ENCODE data around the gene EIF4G3.
"Not testable (repeated sequence)": the region's sequence is repeated elsewhere in the genome, so short reads cannot be mapped to it uniquely, and the experiment has no call there.

The EIF4G3 gene

DNA sequence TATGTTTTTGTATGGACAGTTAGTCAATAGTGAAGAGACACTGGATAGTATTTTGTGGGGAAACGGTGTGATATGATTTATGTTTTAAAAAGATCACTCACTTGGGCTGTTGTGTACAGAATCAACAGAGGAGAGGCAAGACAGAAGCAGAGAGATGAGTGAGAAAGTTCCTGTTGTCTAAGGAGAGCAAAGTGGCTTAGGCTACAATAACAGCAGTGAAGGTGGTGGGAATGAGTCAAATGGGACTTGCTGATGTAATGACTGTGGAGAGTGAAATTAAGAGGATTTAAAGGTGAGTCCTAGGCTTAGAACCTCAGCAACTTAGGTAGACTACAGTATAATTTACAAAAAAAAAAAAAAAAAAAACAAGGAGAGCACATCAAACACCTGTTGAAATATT, 220.4 kb downstream of the EIF4G3 start:
- no peak for DNase-seq (ENCODE audit: low read depth in 3 of 3, low spot score in 1 of 3)

- no peak for DNase-seq (ENCODE audit: low read depth in 3 of 3, low spot score in 1 of 3)
Observed at GRCh38 chr1:20950679-20951078, 226.0 kb downstream of the EIF4G3 start.

DNA sequence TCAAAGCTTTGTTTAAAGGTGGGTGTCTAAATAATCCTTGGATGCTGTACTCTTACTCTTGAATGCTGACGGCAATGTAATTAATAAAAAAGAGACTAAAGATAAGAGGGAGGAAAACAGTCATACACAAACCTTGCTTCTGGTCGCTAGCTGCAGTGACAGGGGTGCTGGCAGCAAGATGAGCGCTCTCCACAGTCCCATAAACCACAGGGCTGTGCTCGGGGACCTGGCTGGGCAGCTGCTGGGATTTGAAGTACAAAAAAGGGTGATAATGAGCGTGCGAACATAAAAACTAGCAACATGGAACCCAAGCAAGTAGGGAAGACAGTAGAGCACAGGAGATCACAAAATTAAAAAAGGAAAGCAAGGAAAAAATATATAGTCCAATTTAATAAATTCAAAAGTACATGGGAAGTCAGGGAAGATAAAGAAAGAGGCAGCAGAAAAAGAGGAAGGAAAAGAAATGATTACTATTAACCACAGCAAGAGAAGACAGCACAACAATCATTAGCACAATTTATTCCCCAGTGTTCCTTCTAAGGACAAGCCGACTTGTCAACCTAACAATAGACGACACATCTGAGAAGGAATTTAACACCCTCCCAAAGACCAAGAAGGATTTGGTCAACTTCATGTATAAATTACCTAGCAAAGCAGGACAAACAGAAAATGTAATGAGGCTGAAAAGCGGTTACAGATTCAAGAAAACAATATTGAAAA, 226.7 kb downstream of the EIF4G3 start:
- no peak for DNase-seq (ENCODE audit: low read depth in 3 of 3, low spot score in 1 of 3)

DNA sequence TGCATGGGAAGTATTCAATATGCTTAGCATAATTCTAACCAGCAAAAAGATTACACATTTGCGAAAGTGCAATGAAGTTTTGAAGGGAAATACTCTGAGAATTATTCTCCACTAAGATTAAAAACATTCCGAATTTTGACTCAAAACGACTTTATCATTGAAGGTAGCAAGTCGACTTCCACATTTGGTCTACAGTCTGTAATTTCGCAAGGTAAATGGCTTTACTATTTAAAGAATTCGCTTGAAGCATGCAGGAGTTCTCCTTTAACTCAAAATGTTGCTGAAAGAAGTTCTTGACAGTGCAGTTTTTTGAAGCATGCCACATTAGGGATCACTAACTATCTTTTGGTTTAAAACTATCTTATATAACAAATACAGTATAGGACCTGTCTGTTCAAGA, 228.6 kb downstream of the EIF4G3 start:
- DNase-seq (ENCODE audit: low read depth in 3 of 3, low spot score in 1 of 3): no peak

DNA sequence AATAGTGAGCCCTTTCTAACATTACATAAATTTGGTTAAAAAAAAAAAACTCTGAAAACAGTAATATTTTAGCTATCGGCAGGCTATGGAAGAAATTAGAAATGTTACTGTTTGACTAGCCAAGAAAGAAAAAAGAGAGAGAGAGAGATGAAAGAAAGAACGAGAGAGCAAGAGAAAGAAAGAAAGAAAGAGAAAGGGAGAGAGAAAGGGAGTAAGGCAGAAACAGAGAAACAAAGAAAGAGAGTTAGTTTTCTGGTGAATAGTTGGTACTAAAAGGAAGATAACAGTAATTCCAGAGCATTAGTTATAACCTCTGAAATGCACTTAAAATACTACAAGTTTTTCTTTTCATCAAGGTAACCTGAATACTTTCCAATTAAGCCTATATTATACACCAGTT, 229.3 kb downstream of the EIF4G3 start:
- DNase-seq (ENCODE audit: low read depth in 3 of 3, low spot score in 1 of 3): no peak

GRCh38 chr1:20936621-20937020, 240.1 kb downstream of the EIF4G3 start:
- DNase-seq (ENCODE audit: low read depth in 3 of 3, low spot score in 1 of 3): no peak

GRCh38 chr1:20936216-20936615, 240.5 kb downstream of the EIF4G3 start:
- no peak for DNase-seq (ENCODE audit: low read depth in 3 of 3, low spot score in 1 of 3)

GRCh38 chr1:20935717-20936116, 241.0 kb downstream of the EIF4G3 start:
- DNase-seq (ENCODE audit: low read depth in 3 of 3, low spot score in 1 of 3): no peak

- DNase-seq (ENCODE audit: low read depth in 3 of 3, low spot score in 1 of 3): no peak
Observed at GRCh38 chr1:20932437-20932977, 244.2 kb downstream of the EIF4G3 start.

- DNase-seq (ENCODE audit: low read depth in 3 of 3, low spot score in 1 of 3): no peak
Observed at GRCh38 chr1:20931930-20932436, 244.7 kb downstream of the EIF4G3 start.

- DNase-seq (ENCODE audit: low read depth in 3 of 3, low spot score in 1 of 3): no peak
Observed at GRCh38 chr1:20930427-20930826, 246.3 kb downstream of the EIF4G3 start.

- DNase-seq (ENCODE audit: low read depth in 3 of 3, low spot score in 1 of 3): no peak
Observed at GRCh38 chr1:20928146-20928545, 248.6 kb downstream of the EIF4G3 start.

GRCh38 chr1:20921285-20921684, 255.4 kb downstream of the EIF4G3 start:
- DNase-seq (ENCODE audit: low read depth in 3 of 3, low spot score in 1 of 3): no peak

- no peak for DNase-seq (ENCODE audit: low read depth in 3 of 3, low spot score in 1 of 3)
Observed at GRCh38 chr1:20913242-20913641, 263.5 kb downstream of the EIF4G3 start.

- not testable (repeated sequence) for DNase-seq (ENCODE audit: low read depth in 3 of 3, low spot score in 1 of 3)
Observed at GRCh38 chr1:20907526-20907925, 269.2 kb downstream of the EIF4G3 start.

DNA sequence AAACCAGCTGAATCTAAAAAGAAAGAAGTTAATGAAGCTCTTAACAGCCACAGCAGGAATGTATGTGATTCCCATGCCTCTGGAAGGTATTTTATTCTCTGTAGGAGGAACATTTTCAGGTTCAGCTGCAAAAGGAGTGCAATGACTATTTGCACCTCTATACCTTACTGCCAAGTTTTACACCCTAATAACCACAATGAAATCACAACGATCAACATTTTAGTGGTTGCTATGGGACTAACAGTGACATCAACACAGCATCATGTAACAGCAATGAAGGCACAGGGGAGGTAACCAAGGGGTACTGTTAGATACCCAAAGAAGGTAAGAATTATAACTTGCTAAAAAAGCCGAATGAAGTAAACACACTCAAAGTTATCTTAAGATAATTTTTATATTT, 273.3 kb downstream of the EIF4G3 start:
- DNase-seq (ENCODE audit: low read depth in 3 of 3, low spot score in 1 of 3): no peak

DNA sequence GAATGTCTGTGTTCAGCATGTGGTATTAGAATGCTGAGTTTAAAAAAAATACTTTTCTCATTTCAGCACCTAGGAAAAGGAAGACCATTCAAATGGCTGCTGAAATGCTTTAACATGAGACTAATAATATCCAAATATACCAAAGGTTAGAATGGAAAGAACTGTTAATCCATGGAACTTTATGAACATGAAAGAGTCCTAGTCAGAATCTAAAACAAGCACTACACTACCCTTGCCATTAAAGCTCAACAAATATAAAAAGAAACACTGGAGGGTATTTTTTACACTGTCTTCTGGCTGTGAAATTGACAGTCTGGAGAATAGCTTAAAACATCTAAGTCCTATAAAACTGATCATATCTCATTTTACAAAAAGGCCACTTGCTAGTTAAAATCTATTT, 276.6 kb downstream of the EIF4G3 start:
- DNase-seq (ENCODE audit: low read depth in 3 of 3, low spot score in 1 of 3): no peak

DNA sequence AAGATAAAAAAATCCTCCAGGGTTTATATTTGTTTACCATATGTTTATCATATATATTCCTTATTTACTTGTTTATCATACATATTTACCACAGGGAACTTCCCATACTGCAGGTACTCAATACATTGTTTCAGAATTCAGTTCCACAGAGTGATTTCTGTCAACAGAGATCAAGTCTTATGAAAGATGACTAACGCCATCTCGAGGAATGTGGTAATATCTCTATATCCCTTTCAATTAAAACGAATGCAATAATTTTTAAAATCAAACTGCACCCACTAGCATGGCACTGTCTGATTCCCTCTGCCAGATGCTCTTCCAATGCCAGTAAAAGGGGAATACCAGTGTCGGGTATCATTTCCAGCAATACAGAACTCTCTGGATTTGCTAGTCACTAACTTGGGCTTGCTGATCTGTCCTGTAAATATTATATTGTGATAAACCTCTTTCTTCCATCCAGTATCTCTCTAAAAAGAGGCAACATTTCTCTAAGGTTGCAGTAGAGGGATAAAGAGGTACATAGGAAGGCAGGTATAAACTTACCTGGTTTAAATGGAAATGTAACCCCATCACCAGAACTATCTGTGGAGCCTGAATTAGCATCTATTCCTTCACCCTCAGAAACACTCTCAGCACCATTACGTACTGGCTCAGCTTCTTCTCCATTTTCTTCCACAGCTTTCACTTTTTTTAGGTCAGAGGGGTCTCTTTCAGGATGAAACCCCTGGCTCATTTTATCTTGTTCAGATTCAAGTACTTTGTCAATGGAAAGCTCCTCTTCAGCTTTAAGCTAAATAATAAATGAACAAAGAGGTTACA, 277.3 kb downstream of the EIF4G3 start:
- no peak for DNase-seq (ENCODE audit: low read depth in 3 of 3, low spot score in 1 of 3)

DNA sequence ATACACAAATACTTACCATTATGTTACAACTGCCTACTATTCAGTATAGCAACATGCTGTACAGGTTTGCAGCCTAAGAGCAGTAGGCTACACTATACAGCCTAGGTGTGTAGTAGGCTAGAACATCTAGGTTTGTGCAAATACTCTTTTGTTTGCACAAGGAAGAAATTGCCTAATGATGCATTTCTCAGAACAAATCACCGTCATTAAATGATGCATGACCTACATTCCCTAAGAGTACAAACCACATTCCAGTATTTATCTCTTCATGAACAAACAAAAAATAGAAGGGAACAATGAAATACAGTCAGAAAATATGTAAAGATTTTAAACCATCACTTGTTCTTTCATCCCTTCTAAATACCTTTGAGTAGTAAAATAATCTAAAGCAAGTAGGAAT, 279.9 kb downstream of the EIF4G3 start:
- DNase-seq (ENCODE audit: low read depth in 3 of 3, low spot score in 1 of 3): no peak

DNA sequence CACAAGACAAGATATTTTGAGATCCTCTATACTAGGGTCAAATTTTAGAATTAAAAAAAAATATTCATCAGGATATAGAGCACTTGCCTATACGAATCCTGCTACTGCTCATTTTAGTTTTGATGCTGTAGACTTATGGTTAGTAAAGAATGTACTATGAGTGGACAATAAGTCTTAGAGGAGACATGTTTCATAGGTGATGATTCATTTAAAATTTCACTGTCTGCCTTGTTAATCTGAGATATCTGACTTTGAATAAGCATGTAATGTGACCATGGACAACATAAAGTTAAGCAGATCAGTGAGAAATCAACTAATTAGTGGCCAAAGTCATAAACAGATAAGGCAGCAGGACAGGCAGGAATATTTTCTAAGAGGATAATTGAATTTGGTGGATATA, 282.8 kb downstream of the EIF4G3 start:
- no peak for DNase-seq (ENCODE audit: low read depth in 3 of 3, low spot score in 1 of 3)

DNA sequence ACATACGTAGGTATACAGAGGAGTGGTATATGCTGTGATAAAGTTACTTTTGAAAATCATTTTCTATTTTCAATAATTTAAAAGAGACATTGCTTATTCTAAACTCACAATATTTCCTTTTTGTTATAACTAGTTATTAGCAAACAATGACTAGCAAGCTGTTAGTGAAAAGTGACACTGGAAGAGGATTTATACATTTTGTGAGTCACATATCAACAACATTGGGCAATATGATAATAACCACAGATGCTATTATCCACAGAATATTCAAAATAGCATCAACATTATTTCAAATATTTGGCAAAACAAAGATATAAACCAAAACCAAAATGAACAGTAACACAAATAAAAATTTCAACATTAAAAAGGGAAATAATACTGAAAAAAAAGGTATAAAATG, 285.6 kb downstream of the EIF4G3 start:
- DNase-seq (ENCODE audit: low read depth in 3 of 3, low spot score in 1 of 3): no peak

GRCh38 chr1:20887246-20887645, 289.5 kb downstream of the EIF4G3 start:
- no peak for DNase-seq (ENCODE audit: low read depth in 3 of 3, low spot score in 1 of 3)
